Astrocyte (in vitro differentiated cells and primary cell): ENCODE data around the gene SYNPO2. TPM values are rescaled to one million over a fixed set of nuclear protein-coding genes. Genes with fewer than 3 reads are reported as not detected.
A peak's percentile ranks its signal among the peaks of the same experiment; 100 is the strongest.

ENCODE experiments used
- DNase-seq: peaks from one replicate; pipeline ENCODE4 v3.0.0-alpha.2; 2010; ENCODE audit warnings: low read depth
- FAIRE-seq: peaks from 2 replicates; lab custom pipeline; 2011; peaks lifted over from hg19 to GRCh38; lab: Jason Lieb, UNC
- H2AFZ ChIP-seq: 2 replicates; pipeline ENCODE4 v1.6.0; 2012; ENCODE audit warnings: low read depth, low read length, inconsistent platforms
- H3K27ac ChIP-seq: 2 replicates; pipeline ENCODE4 v1.5.1; 2011; ENCODE audit warnings: low read depth, low read length, inconsistent platforms
- H3K27me3 ChIP-seq: 2 replicates; pipeline ENCODE4 v1.6.0; 2011; ENCODE audit warnings: low read length, inconsistent platforms; ENCODE audit not compliant: insufficient read depth
- H3K36me3 ChIP-seq: 2 replicates; pipeline ENCODE4 v1.5.1; 2011; ENCODE audit warnings: low read length, inconsistent platforms; ENCODE audit not compliant: insufficient read depth
- H3K4me1 ChIP-seq: 2 replicates; pipeline ENCODE4 v1.5.1; 2011; ENCODE audit warnings: low read length, inconsistent platforms; ENCODE audit not compliant: insufficient read depth
- H3K4me2 ChIP-seq: 2 replicates; pipeline ENCODE4 v1.6.0; 2012; ENCODE audit warnings: low read length, inconsistent platforms
- H3K4me3 ChIP-seq: 2 replicates; pipeline ENCODE4 v1.5.1; 2011; ENCODE audit warnings: low read depth, mild to moderate bottlenecking, low read length, inconsistent platforms; ENCODE audit not compliant: insufficient read depth
- H3K79me2 ChIP-seq: 2 replicates; pipeline ENCODE4 v1.6.0; 2012; ENCODE audit warnings: mild to moderate bottlenecking, low read length, inconsistent platforms; ENCODE audit not compliant: insufficient read depth
- H3K9ac ChIP-seq: 2 replicates; pipeline ENCODE4 v1.6.0; 2012; ENCODE audit warnings: mild to moderate bottlenecking, low read length, inconsistent platforms
- H3K9me3 ChIP-seq: 2 replicates; pipeline ENCODE4 v1.5.1; 2012; ENCODE audit warnings: low read depth, mild to moderate bottlenecking, low read length, inconsistent platforms; ENCODE audit not compliant: insufficient read depth
- H4K20me1 ChIP-seq: 2 replicates; pipeline ENCODE4 v1.6.0; 2012; ENCODE audit warnings: low read length, inconsistent platforms; ENCODE audit not compliant: insufficient read depth
- H3K27ac Mint-ChIP-seq: one replicate; pipeline ENCODE4 v1.8.0; 2021; ENCODE audit warnings: mild to moderate bottlenecking, mixed read lengths; ENCODE audit not compliant: unreplicated experiment
- H3K27me3 Mint-ChIP-seq: one replicate; pipeline ENCODE4 v1.8.0; 2021; ENCODE audit warnings: low read depth, mixed read lengths; ENCODE audit not compliant: unreplicated experiment
- H3K36me3 Mint-ChIP-seq: one replicate; pipeline ENCODE4 v1.8.0; 2021; ENCODE audit warnings: low read depth, mixed read lengths; ENCODE audit not compliant: unreplicated experiment
- H3K4me1 Mint-ChIP-seq: one replicate; pipeline ENCODE4 v1.8.0; 2021; ENCODE audit warnings: low read depth, mixed read lengths; ENCODE audit not compliant: unreplicated experiment
- H3K4me3 Mint-ChIP-seq: one replicate; pipeline ENCODE4 v1.8.0; 2021; ENCODE audit warnings: mild to moderate bottlenecking, moderate library complexity, mixed read lengths; ENCODE audit not compliant: unreplicated experiment
- H3K9me3 Mint-ChIP-seq: one replicate; pipeline ENCODE4 v1.8.0; 2021; ENCODE audit warnings: mild to moderate bottlenecking, mixed read lengths; ENCODE audit not compliant: unreplicated experiment
- EZH2 ChIP-seq: IDR thresholded peaks from 2 replicates; pipeline ENCODE4 v1.6.1; 2012; ENCODE audit warnings: mild to moderate bottlenecking, low read length, inconsistent platforms; ENCODE audit not compliant: insufficient read depth
- total RNA-seq: library from RNA; stranded (reverse); gene quantifications from 2 replicates; pipeline ENCODE4 v1.2.1, GENCODE V29; 2021
- TF ChIP-seq, protein P1 (sequence below): IDR thresholded peaks from 2 replicates; pipeline ENCODE4 v1.5.1; 2011; ENCODE audit warnings: low read depth, mild to moderate bottlenecking, inconsistent platforms, low read length, moderate library complexity; ENCODE audit not compliant: insufficient read depth

The SYNPO2 gene
- total RNA-seq, 1 donor from 2014 or later: 4.2 TPM

DNA sequence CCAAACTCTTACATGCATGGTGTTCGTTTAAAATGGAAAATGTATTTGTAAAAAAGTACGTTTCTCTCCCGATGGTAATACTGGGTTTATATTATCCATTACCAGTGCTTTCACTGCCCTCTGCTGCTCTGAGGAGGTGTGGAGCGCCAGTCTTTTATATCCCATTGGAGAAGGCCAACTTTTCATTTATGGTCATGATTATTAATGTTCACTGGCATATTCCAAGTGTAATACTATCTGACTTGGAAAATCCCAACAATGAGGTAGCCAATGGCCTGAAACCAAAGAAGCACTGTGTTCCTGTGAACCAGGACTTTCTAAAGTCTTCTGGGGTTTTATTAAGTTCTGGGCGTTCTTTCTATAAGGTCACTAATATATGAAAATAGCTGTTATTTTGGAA lies 80.7 kb downstream of the SYNPO2 start:
- Histone ChIP-seq H3K9ac (no peak overlapping the region), H3K4me1 (peaks cover 25% of the 10 kb centered on the region), H3K4me2 (peak overlapping the region; percentile 2), H3K36me3 (no peaks in the 10 kb centered on the region), H3K27me3 (no peaks in the 10 kb centered on the region), H2AFZ (no peak overlapping the region), H4K20me1 (no peaks in the 10 kb centered on the region), H3K9me3 (no peaks in the 10 kb centered on the region), H3K79me2 (no peaks in the 10 kb centered on the region), H3K4me3 (no peak overlapping the region), H3K27ac (no peak overlapping the region)
- DNase-seq (peak; percentile 62), FAIRE-seq (peak; percentile 93)
- Mint-ChIP-seq H3K27me3 (no peaks in the 10 kb centered on the region), H3K4me1 (peaks cover 28% of the 10 kb centered on the region), H3K4me3 (no peak overlapping the region), H3K9me3 (no peaks in the 10 kb centered on the region), H3K36me3 (peaks cover 2% of the 10 kb centered on the region), H3K27ac (no peak overlapping the region)
- TF ChIP-seq EZH2: no peak
- TF ChIP-seq, protein P1, sequence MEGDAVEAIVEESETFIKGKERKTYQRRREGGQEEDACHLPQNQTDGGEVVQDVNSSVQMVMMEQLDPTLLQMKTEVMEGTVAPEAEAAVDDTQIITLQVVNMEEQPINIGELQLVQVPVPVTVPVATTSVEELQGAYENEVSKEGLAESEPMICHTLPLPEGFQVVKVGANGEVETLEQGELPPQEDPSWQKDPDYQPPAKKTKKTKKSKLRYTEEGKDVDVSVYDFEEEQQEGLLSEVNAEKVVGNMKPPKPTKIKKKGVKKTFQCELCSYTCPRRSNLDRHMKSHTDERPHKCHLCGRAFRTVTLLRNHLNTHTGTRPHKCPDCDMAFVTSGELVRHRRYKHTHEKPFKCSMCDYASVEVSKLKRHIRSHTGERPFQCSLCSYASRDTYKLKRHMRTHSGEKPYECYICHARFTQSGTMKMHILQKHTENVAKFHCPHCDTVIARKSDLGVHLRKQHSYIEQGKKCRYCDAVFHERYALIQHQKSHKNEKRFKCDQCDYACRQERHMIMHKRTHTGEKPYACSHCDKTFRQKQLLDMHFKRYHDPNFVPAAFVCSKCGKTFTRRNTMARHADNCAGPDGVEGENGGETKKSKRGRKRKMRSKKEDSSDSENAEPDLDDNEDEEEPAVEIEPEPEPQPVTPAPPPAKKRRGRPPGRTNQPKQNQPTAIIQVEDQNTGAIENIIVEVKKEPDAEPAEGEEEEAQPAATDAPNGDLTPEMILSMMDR: peak; percentile 74

DNA sequence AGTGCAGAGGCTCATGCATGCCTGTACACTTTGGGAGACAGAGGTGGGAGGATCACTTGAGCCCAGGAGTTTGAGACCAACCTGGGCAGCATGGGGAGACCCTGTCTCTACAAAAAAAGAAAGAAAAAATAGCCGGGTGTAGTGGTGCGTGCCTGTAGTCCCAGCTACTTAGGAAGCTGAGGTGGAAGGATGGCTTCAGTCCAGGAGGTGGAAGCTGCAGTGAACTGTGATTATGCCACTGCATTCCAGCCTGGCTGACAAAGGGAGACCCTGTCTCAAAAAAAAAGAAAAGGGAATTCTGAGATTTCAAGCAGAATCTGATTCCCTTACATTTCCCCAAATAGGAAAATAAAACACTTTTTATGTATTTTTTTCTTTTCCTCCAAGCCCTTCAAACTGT lies 83.5 kb downstream of the SYNPO2 start:
- H3K27me3 Mint-ChIP-seq: no peaks in the 10 kb centered on the region
- peaks cover 31% of the 10 kb centered on the region for H3K4me1 Mint-ChIP-seq
- Histone ChIP-seq H3K9ac (no peak overlapping the region), H3K4me1 (peaks cover 25% of the 10 kb centered on the region), H3K4me3 (no peak overlapping the region), H3K27ac (no peak overlapping the region), H4K20me1 (no peaks in the 10 kb centered on the region), H3K9me3 (no peaks in the 10 kb centered on the region), H3K79me2 (no peaks in the 10 kb centered on the region), H2AFZ (no peak overlapping the region), H3K27me3 (no peaks in the 10 kb centered on the region), H3K4me2 (no peak overlapping the region), H3K36me3 (no peaks in the 10 kb centered on the region)
- DNase-seq: no peak
- no peak overlapping the region for H3K4me3 Mint-ChIP-seq
- no peaks in the 10 kb centered on the region for H3K36me3 Mint-ChIP-seq
- no peaks in the 10 kb centered on the region for H3K9me3 Mint-ChIP-seq
- FAIRE-seq: no peak
- TF ChIP-seq, protein P1: no peak
- no peak for TF ChIP-seq EZH2
- H3K27ac Mint-ChIP-seq: no peak overlapping the region

DNA sequence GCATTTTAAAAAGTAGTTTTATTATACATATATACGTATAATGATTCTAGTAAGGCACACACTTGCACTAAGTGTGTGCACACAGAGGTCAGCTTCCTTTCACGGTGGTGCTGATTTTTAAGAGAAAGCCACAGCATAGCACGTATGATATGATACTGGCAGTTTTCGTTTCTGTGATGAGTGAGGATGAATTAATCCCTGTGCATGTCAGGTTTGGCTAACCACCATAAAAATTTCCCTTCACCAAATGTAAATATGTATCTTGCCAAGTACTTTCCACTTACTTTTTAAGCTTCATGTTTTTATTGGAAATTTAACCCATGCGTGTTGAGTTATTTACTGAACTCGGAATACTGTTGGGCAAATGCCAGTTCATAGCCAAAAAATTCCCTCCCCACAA lies 84.6 kb downstream of the SYNPO2 start:
- H3K27ac Mint-ChIP-seq: no peak overlapping the region
- Histone ChIP-seq H3K4me3 (no peak overlapping the region), H3K27ac (no peak overlapping the region), H3K27me3 (no peaks in the 10 kb centered on the region), H3K36me3 (no peaks in the 10 kb centered on the region), H2AFZ (no peak overlapping the region), H3K4me1 (peaks cover 14% of the 10 kb centered on the region), H3K79me2 (no peaks in the 10 kb centered on the region), H3K9ac (no peak overlapping the region), H3K9me3 (no peaks in the 10 kb centered on the region), H3K4me2 (no peak overlapping the region), H4K20me1 (no peaks in the 10 kb centered on the region)
- no peaks in the 10 kb centered on the region for H3K36me3 Mint-ChIP-seq
- TF ChIP-seq EZH2: no peak
- TF ChIP-seq, protein P1: no peak
- H3K27me3 Mint-ChIP-seq: no peaks in the 10 kb centered on the region
- peak; percentile 36 for DNase-seq
- FAIRE-seq: no peak
- no peak overlapping the region for H3K4me3 Mint-ChIP-seq
- H3K9me3 Mint-ChIP-seq: no peaks in the 10 kb centered on the region
- peaks cover 21% of the 10 kb centered on the region for H3K4me1 Mint-ChIP-seq
